GM21447 (cell line): ENCODE data around the gene TENM4.
A peak's percentile ranks its signal among the peaks of the same experiment; 100 is the strongest.
"Not testable (repeated sequence)": the region's sequence is repeated elsewhere in the genome, so short reads cannot be mapped to it uniquely, and the experiment has no call there.

Experiments used
- ATAC-seq: cut with Tn5 transposase; IDR thresholded peaks from one replicate; pipeline ENCODE4 v1.9.1; 2021; ENCODE audit not compliant: unreplicated experiment

Gene TENM4

DNA sequence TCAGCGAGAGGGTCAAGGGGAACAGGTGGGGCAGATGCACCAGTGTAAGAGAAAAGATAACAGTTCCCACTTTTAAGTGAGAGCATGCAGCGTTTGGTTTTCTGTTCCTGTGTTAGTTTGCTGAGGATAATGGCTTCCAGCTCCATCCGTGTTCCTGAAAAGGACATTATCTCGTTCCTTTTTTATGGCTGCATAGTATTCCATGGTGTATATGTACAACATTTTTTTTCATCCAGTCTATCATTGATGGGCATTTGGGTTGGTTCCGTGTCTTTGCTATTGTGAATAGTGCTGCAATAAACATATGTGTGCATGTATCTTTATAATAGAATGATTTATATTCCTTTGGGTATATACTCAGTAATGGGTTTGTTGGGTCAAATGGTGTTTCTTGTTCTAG lies 218.7 kb downstream of the TENM4 start:
- not testable (repeated sequence) for ATAC-seq

DNA sequence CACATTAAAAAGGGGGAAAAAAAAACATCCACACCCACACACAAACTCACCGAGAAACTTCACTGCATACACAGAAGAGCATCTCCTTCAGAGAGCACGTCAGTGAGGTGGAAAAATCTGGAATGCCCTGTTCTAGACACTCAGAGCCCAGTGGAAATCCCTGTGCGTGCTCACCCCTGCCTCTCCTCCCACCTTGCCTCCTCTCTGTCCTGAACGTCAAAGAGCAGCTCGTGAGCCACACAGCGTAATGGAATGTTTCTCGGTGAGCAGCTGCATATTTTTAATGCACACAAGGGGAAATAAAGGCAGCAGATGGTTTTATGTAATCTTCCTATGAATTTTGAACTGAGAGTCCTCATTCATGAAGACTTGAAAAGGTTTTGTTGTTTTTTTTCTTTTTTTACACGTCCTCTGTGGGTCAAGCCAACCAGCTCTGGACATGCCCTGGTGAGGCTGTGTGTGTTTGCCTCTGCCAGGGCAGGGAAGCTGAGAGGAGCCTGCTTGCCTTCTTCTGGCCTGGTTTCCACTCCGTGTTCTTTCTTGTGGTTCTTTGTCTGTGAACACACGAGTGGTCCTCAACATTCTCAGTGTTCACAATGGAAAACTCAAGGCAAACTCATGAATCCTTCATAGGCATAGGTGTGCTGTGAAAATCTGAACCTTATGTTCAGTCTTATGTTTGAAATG lies 219.2 kb downstream of the TENM4 start:
- ATAC-seq = no peak

DNA sequence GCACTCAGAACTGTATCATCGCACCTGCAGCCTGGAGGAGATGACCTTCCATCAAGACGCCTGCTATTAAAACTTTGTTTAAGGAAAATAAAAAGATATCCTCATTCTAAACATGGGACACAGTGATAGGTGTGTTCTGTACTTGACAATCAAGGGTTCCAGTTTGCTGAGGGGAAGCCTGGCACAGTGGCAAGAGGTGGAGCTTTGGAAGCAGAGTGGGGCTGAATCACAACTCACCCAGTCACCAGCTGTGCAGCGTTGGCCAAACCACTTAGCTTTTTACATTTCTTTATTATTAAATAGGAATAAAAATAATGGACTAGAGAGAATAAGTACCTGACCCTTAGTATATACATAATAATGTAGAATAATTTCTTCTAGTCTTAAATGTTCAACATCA lies 220.7 kb downstream of the TENM4 start:
- ATAC-seq = no peak

DNA sequence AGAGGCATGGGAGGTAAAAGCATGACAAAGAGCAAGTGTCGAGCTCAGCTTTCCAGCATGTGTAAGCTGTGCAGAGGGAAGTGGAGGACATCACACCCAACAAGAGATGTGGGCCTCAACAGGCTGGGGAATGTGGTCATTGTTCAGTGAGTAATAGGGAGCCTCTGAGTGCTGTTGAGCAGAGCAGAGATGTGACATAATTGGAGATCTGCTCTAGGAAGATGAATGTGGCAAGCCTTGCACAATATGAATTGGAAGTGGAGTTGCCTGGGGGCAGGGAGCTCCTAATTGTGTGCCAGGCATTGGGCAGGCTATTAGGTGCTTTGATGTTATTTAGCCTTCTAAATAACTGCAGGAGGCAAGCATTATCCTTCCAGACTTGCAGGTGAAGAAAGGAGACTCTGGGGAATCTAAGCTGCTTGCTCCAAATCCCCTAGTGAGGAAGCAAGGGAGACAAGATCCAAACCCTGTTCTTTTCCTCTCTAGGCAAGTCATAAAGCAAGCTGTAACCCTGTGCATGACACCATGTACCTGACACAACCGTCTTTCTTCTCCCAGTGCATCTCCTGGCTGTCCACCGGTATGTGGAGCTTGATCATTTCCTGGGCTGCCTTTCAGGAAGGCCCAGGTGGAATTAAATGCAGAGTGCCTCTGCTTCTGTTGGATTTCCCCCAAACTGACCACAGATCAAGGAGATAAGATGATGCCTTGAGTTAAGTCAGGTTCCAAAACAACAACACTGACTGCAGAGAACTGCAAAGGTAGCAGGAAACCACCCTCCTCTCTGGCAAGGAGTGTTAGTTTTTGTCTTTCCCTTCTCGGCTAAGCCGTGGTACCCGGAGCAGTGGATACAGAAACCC lies 221.4 kb downstream of the TENM4 start:
- no peak for ATAC-seq

- ATAC-seq = no peak
Measured at GRCh38 chr11:79212741-79213190, 228.1 kb downstream of the TENM4 start.

DNA sequence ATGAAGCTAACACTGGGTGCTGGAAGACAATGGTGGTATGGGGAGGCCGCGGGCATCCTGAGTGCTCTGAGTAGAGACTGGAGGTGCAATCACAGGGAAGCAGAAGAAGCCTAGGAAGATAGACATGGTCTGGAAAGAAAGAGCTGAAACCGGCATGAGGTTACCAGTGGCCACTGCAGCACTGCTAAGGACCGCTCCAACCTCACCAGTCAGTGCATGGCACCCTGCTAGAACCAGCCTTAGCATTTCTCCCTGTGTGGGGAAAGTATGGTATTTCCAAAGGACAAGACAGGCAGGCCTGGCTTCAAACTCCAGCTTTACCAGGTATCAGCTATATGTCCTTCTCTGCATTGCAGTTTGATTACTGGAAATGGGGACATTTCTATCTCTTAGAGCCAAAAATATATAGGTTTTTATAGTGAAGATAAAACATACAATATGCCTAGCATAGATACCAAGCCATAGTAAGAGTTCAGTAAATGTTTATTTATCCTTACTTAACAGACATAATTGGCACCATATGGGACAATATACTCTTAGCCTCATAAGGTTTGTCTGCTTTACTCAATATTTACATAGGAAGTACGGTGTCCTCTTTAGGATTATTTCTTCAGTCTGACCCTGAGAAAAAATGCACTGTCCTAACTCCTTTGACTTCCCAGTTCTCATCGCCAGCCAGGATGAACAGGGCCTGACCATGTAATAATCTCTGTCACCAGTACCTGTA lies 231.1 kb downstream of the TENM4 start:
- no peak for ATAC-seq

DNA sequence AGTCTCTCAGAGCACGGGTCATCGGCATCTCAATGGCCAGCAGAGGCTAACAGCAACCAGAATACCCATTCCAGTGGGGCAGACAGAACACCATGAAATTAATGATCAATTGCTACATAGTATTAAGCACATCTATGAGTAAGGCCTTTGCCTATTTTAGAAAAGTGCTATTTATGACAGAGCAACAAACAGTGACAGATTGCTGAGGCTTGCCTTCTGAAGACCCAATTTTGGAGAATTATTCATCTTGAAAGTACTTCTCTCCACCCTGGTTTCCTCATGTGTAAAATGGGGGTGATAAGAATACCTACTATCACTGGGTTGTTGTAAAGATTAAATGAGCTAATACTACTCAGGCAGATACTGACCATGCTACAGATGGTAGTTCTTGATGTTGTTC lies 232.7 kb downstream of the TENM4 start:
- peak; percentile 63 for ATAC-seq

GRCh38 chr11:79206951-79207350 lies 233.9 kb downstream of the TENM4 start:
- no peak for ATAC-seq

- no peak for ATAC-seq
Measured at GRCh38 chr11:79205786-79206185, 235.0 kb downstream of the TENM4 start.

DNA sequence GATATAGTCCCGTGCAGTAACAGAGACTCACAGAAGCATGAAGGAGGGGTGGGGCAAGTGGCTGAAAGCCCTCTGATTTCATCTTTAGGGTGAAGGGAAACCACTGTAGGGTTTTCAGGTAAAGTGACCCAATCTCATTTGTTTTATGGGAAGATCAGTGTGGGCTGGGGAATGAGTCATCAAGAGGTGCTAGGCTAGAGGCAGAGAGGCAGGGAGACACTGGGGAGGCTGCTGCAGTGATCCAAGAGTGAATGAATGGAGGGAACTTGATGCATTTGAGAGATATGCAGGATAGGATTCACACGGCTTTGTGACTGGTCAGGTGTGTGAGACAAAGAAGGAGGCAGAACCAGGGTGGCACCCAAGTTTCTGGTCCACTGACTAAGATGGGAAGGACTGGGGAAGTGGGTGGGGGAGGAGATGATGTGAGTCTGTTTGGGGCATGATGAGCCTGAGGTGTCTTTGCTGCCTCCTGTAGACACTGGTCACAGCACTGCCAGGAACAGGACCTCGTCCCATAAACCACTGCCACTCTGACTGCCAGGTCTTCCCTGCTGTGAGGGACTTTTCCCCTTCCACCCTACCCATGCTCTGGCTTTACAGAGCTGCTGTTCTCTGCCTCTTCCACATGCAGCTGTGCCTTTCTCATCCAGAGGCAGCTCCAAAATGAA lies 239.0 kb downstream of the TENM4 start:
- peak; percentile 60 for ATAC-seq

DNA sequence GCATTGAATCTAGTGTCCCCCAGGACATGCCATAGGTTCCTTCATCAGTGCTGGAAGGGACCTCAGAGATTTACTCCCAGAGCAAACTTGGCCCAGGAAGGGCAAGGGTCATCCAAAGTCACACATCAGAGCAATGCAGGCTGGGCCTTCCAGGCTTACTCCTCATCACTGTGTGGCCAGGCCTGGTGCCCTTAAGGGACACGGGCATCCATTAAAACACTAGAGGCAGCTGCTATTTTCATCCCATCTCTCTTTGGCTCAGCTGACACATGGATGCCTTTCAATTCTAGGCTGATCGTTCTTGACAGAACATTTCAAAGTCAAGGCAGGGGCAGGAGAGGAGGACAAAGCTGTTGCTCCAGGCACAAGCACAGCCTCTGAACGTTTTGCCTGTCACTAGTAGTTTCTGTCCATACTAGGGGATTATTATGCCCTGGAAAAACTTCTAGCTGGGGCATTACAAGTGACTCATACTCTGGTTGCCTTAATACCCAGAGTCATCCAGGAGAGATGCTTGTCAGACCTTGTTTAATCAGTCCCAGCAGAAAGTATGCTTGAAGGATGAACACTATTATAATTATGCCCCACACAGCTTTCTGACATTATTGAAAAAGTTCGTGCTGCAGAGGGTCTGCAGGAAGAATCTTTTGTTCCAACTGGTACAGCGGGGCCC lies 240.3 kb downstream of the TENM4 start:
- ATAC-seq = no peak

- no peak for ATAC-seq
Measured at GRCh38 chr11:79199729-79200354, 241.0 kb downstream of the TENM4 start.

DNA sequence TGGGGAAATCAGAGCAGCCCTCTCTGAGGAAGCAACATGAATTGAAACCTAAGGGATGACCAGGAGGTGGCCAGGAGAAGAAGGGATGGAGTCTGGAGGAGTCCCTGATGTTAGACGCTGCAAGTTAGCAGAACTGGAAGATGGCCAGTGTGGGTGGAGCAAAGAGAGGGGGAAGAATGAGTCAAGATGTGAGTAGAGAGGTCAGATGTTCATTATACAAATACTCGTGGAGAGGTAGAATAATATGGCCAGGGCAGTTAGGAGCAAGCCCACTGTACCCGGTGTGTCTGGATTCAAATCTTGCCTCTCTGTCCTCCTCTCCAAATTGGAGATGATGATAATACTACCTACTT lies 242.0 kb downstream of the TENM4 start:
- no peak for ATAC-seq

DNA sequence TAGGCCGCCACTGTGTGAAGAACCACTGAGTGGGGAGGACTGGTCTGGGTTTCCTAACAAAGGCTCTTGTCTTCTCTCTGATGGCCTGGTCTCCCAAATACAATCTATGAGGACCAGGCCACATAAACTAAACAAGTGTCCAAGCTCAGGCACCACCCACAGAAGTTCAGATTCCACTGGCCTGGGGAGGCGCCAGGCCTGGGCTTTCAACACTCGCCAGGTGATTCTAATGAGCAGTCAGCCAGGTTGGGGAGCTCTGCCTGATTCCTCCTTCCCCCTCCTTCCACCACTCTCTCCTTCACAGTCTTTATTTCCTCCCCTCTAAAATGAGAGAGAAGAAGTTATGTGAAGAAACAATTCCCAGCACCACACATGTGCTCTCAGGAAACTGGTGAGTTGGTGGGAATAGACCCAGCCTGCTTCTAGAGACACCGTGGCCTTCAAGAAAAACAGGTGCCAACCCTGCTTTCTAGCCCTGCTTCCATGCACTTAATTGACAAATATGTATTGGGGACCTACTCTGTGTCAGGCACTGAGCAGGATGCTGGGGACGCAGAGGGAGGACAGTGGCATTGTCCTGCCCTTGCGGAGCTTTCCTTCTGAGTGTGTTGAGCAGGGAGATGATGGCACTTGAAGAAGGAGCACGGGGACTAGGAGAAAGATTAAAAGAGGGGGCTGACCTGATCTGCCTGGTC lies 242.5 kb downstream of the TENM4 start:
- ATAC-seq = no peak

DNA sequence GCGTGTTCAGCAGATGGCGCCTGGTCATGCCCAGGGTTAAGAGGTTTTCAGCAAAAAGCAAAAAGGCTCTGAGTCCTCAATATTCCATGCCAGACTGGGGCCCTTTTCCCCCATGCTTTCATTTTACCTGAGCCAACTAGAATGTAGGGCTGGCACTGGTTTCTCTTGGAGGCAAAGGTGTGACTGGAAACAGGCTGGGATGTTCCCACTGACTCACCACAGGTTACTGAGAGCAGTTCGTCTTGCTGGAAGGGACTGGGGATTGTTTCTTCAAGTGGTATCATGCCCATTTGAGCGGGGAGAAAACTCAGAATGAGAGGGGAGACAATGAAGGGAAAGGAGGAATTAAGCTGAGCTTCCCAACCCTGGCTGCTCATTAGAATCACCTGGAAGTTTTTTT lies 243.9 kb downstream of the TENM4 start:
- no peak for ATAC-seq

DNA sequence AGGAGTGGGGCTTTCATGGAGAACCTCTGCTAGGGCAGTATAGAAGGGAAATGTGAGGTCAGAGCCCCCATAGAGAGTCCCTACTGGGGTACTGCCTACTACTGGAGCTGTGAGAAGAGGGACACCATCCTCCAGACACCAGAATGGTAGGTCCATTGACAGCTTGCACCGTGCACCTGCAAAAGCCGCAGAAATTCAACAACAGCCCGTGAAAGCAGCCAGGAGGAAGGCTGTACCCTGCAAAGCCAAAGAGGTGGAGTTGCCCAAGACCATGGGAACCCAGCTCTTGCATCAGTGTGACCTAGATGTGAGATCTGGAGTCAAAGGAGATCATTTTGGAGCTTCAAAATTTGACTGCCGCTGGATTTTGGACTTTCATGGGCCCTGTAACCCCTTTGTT lies 245.6 kb downstream of the TENM4 start:
- ATAC-seq = no peak

GRCh38 chr11:79193663-79194310 lies 247.0 kb downstream of the TENM4 start:
- no peak for ATAC-seq

GRCh38 chr11:79192836-79193235 lies 248.0 kb downstream of the TENM4 start:
- ATAC-seq = no peak

DNA sequence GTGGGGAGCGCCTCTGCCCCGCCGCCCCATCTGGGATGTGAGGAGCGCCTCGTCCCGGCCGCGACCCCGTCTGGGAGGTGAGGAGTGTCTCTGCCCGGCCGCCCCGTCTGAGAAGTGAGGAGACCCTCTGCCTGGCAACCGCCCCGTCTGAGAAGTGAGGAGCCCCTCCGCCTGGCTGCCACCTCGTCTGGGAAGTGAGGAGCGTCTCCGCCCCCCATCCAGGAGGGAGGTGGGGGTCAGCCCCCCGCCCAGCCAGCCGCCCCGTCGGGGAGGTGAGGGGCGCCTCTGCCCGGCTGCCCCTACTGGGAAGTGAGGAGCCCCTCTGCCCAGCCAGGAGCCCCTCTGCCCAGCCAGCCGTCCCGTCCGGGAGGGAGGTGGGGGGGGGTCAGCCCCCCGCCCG lies 249.1 kb downstream of the TENM4 start:
- not testable (repeated sequence) for ATAC-seq
